HG03175 (cell line): ENCODE measurements around the gene SMYD5.
"Not testable (repeated sequence)": the region's sequence is repeated elsewhere in the genome, so short reads cannot be mapped to it uniquely, and the experiment has no call there.

Experiments
- ATAC-seq: cut with Tn5 transposase; IDR thresholded peaks from one replicate; pipeline ENCODE4 v1.9.1; 2021; ENCODE audit warnings: mild to moderate bottlenecking, moderate library complexity; ENCODE audit not compliant: unreplicated experiment

Gene SMYD5

GRCh38 chr2:73214120-73215035, at the start of gene SMYD5:
Gene SMYD5 (plus strand): TSS chr2:73214245. CDS start chr2:73214267, 22 bp downstream.
- peak; percentile 91 for ATAC-seq

GRCh38 chr2:73165978-73166377, 48.1 kb upstream of the SMYD5 start:
- not testable (repeated sequence) for ATAC-seq

- ATAC-seq = not testable (repeated sequence)
These were observed 47.2 kb upstream of the SMYD5 start for GRCh38 chr2:73166813-73167212.

- ATAC-seq = not testable (repeated sequence)
These were observed 45.7 kb upstream of the SMYD5 start for GRCh38 chr2:73168348-73168747.

GRCh38 chr2:73170341-73170740, 43.7 kb upstream of the SMYD5 start:
- not testable (repeated sequence) for ATAC-seq

- no peak for ATAC-seq
These were observed 41.1 kb upstream of the SMYD5 start for GRCh38 chr2:73172963-73173362.

- ATAC-seq = no peak
These were observed 40.3 kb upstream of the SMYD5 start for GRCh38 chr2:73173781-73174180.

GRCh38 chr2:73174244-73174643, 39.8 kb upstream of the SMYD5 start:
- no peak for ATAC-seq

GRCh38 chr2:73174941-73175662, 38.9 kb upstream of the SMYD5 start:
- no peak for ATAC-seq

- no peak for ATAC-seq
These were observed 38.3 kb upstream of the SMYD5 start for GRCh38 chr2:73175663-73176204.

GRCh38 chr2:73176205-73176880, 37.7 kb upstream of the SMYD5 start:
- no peak for ATAC-seq

GRCh38 chr2:73176881-73177644, 37.0 kb upstream of the SMYD5 start:
- ATAC-seq = peak; percentile 86

GRCh38 chr2:73177645-73178255, 36.3 kb upstream of the SMYD5 start:
- no peak for ATAC-seq

GRCh38 chr2:73185965-73186364, 28.1 kb upstream of the SMYD5 start:
- no peak for ATAC-seq

- no peak for ATAC-seq
These were observed 26.5 kb upstream of the SMYD5 start for GRCh38 chr2:73187549-73187948.

GRCh38 chr2:73197579-73197978, 16.5 kb upstream of the SMYD5 start:
- no peak for ATAC-seq

- ATAC-seq = not testable (repeated sequence)
These were observed 13.8 kb upstream of the SMYD5 start for GRCh38 chr2:73200281-73200680.

GRCh38 chr2:73202156-73203054, 11.6 kb upstream of the SMYD5 start, which contains the start of gene NOTO:
Gene NOTO (plus strand): TSS chr2:73202574. CDS start chr2:73202667, 93 bp downstream.
- no peak for ATAC-seq
